D721Med (cell line): ENCODE data around the gene DISP2.

Experiments used
- DNase-seq: peaks from one replicate; pipeline ENCODE4 v3.0.0; 2011; ENCODE audit warnings: low spot score; ENCODE audit not compliant: insufficient read length
- FAIRE-seq: peaks from 2 replicates; lab custom pipeline; 2011; peaks lifted over from hg19 to GRCh38; lab: Jason Lieb, UNC
- CTCF ChIP-seq: IDR thresholded peaks from 2 replicates; pipeline ENCODE4 v1.5.1; 2012; ENCODE audit warnings: mild to moderate bottlenecking, control low read depth; ENCODE audit not compliant: insufficient read depth; ENCODE audit errors: missing control alignments

DISP2 gene

GRCh38 chr15:40323239-40323952 is 34.6 kb upstream of the DISP2 start, which contains the start of gene INAFM2:
Gene INAFM2, plus strand, starts transcription at chr15:40323692. Its CDS starts 364 bp downstream, at chr15:40324056.
- peak; percentile 33 for TF ChIP-seq CTCF
- no peak for FAIRE-seq
- peak; percentile 81 for DNase-seq

GRCh38 chr15:40323953-40324937 is 33.8 kb upstream of the DISP2 start:
- DNase-seq (no peak), FAIRE-seq (no peak)
- no peak for TF ChIP-seq CTCF

- TF ChIP-seq CTCF: no peak
- FAIRE-seq (no peak), DNase-seq (no peak)
Measured at GRCh38 chr15:40325188-40325587, 32.8 kb upstream of the DISP2 start.

GRCh38 chr15:40325700-40326099 is 32.3 kb upstream of the DISP2 start:
- DNase-seq: no peak
- no peak for FAIRE-seq
- no peak for TF ChIP-seq CTCF

- no peak for TF ChIP-seq CTCF
- FAIRE-seq (no peak), DNase-seq (no peak)
Measured at GRCh38 chr15:40327457-40327856, 30.6 kb upstream of the DISP2 start.

- FAIRE-seq (no peak), DNase-seq (no peak)
- TF ChIP-seq CTCF: no peak
Measured at GRCh38 chr15:40328176-40328575, 29.8 kb upstream of the DISP2 start.
